K562 (cell line): ENCODE measurements around the gene IFI27L1. TPM values are rescaled to one million over a fixed set of nuclear protein-coding genes. Genes with fewer than 3 reads are reported as not detected.

Source experiments
- ATAC-seq: fragments of 200-7000 bp; cut with Tn5 transposase; 3 replicates; pipeline ENCODE4 v1.9.1; 2020; ENCODE audit warnings: moderate library complexity
- BruUV-seq: library from RNA; stranded (reverse); fragments of 400-500 nt; replicated peaks from 2 replicates; lab custom pipeline; 2021; lab: Mats Ljungman, UMichigan
- CTCF ChIA-PET: fragments of 300-600 bp; formaldehyde crosslinking; extraction: SDS; loops from one replicate; lab custom pipeline; 2021; ENCODE audit warnings: low intra/inter-chr PET ratio; lab: Yijun Ruan, JAX
- POLR2A ChIA-PET: fragments of 300-600, 350-650 bp; sonication (Branson Sonifier 250); formaldehyde crosslinking; extraction: SDS; loops from one replicate; lab custom pipeline; 2021; ENCODE audit warnings: antibody characterized with exemption, inconsistent platforms; lab: Yijun Ruan, JAX
- DNase-seq, 4 experiments: peaks; one replicate each; pipeline versions ENCODE4 v3.0.0 to v3.0.0-alpha.2; 2011 to 2018; ENCODE audit warnings: low spot score in 3 of 4, mixed read lengths in 3 of 4; ENCODE audit errors: extremely low read depth in 1 of 4
- FAIRE-seq: peaks from 2 replicates; lab custom pipeline; 2011; peaks lifted over from hg19 to GRCh38; lab: Jason Lieb, UNC
- H2AFZ ChIP-seq: 2 replicates; pipeline ENCODE4 v1.6.0; 2011; ENCODE audit warnings: low read depth, low read length, control low read depth, inconsistent platforms
- H3K27ac ChIP-seq: fragments of 200-600 bp; 3 replicates; pipeline ENCODE4 v1.8.0; 2011; ENCODE audit warnings: low read depth, mild to moderate bottlenecking, control low read depth, inconsistent platforms, low read length, moderate library complexity, mixed read lengths; ENCODE audit errors: extremely low read depth
- H3K27me3 ChIP-seq, 2 experiments: fragments of 300-600 bp in 1 of 2; 2 replicates in 1 of 2; 3 replicates in 1 of 2; pipeline versions ENCODE4 v1.6.0 to v1.8.0; 2011; ENCODE audit warnings: inconsistent platforms in 2 of 2, low read length in 2 of 2, mild to moderate bottlenecking in 1 of 2, mixed read lengths in 1 of 2, moderate library complexity in 1 of 2; ENCODE audit not compliant: control insufficient read depth in 2 of 2, insufficient read depth in 2 of 2
- H3K36me3 ChIP-seq: fragments of 300-600 bp; 3 replicates; pipeline ENCODE4 v1.8.0; 2011; ENCODE audit warnings: mild to moderate bottlenecking, low read length, inconsistent platforms; ENCODE audit not compliant: control insufficient read depth, insufficient read depth
- H3K4me1 ChIP-seq, 2 experiments: fragments of 200-600 bp in 1 of 2; replicated peaks in 1 of 2; 2 replicates in 1 of 2; 3 replicates in 1 of 2; pipeline versions ENCODE4 v1.5.1 to v1.8.0; 2011; ENCODE audit warnings: inconsistent platforms in 2 of 2, low read length in 2 of 2, mild to moderate bottlenecking in 1 of 2, mixed read lengths in 1 of 2, moderate library complexity in 1 of 2; ENCODE audit not compliant: control insufficient read depth in 2 of 2, insufficient read depth in 2 of 2
- H3K4me2 ChIP-seq: 2 replicates; pipeline ENCODE4 v1.6.1; 2011; ENCODE audit warnings: low read length, control low read depth, inconsistent platforms, mixed read lengths; ENCODE audit not compliant: insufficient read depth
- H3K4me3 ChIP-seq: fragments of 200-600 bp; sonication (generic), shearing (Covaris generic); 2 replicates; pipeline ENCODE4 v1.5.1; 2016; ENCODE audit warnings: control low read depth, inconsistent platforms
- H3K79me2 ChIP-seq: fragments of 200-600 bp; 3 replicates; pipeline ENCODE4 v1.8.0; 2011; ENCODE audit warnings: low read length, inconsistent platforms; ENCODE audit not compliant: control insufficient read depth, insufficient read depth
- H3K9ac ChIP-seq, 2 experiments: 2 replicates each; pipeline versions ENCODE4 v1.6.0 to v1.6.1; 2011; ENCODE audit warnings: low read depth in 2 of 2, low read length in 2 of 2, control low read depth in 1 of 2, inconsistent platforms in 1 of 2, mild to moderate bottlenecking in 1 of 2, mixed read lengths in 1 of 2; ENCODE audit not compliant: insufficient read depth in 1 of 2
- H3K9me1 ChIP-seq: one replicate; pipeline ENCODE4 v1.6.0; 2011; ENCODE audit warnings: inconsistent platforms, mild to moderate bottlenecking, low read length, moderate library complexity; ENCODE audit not compliant: control insufficient read depth, insufficient read depth
- H3K9me3 ChIP-seq: replicated peaks from 2 replicates; pipeline ENCODE4 v1.5.1; 2011; ENCODE audit warnings: low read depth, low read length, inconsistent platforms; ENCODE audit not compliant: control insufficient read depth, insufficient read depth
- H4K20me1 ChIP-seq: replicated peaks from 2 replicates; pipeline ENCODE4 v1.6.1; 2011; ENCODE audit warnings: low read length, inconsistent platforms, mixed read lengths; ENCODE audit not compliant: control insufficient read depth, insufficient read depth
- ADNP ChIP-seq: fragments of 200-800 bp; sonication (Bioruptor generic); IDR thresholded peaks from 2 replicates; pipeline ENCODE4 v1.6.1; 2016; ENCODE audit warnings: missing genetic modification characterization, missing compliant biosample characterization
- AFF1 ChIP-seq, 2 experiments: fragments of 450-650 bp; IDR thresholded peaks; 2 replicates each; pipeline ENCODE4 v1.6.1; 2018; ENCODE audit warnings: mild to moderate bottlenecking in 2 of 2, low read depth in 1 of 2; ENCODE audit not compliant: partially characterized antibody in 2 of 2
- HEY1 ChIP-seq: fragments of 250-450 bp; sonication (Bioruptor Pico); IDR thresholded peaks from 2 replicates; pipeline ENCODE4 v1.5.0; 2020; ENCODE audit warnings: mild to moderate bottlenecking, moderate library complexity, borderline replicate concordance
- HLTF ChIP-seq: fragments of 450-650 bp; IDR thresholded peaks from 2 replicates; pipeline ENCODE4 v1.6.1; 2016
- HNRNPUL1 ChIP-seq: fragments of 200-400 bp; formaldehyde crosslinking; IDR thresholded peaks from 2 replicates; pipeline ENCODE4 v1.6.1; 2017; ENCODE audit warnings: low read length
- MNT ChIP-seq, 2 experiments: fragments of 450-650 bp; conservative IDR thresholded peaks; 2 replicates each; pipeline ENCODE4 v1.6.1; 2017; ENCODE audit warnings: mild to moderate bottlenecking in 2 of 2, moderate library complexity in 2 of 2
- NCOA2 ChIP-seq, 2 experiments: fragments of 450-650 bp; IDR thresholded peaks; 2 replicates each; pipeline ENCODE4 v1.6.1; 2018; ENCODE audit warnings: mild to moderate bottlenecking in 2 of 2, moderate library complexity in 1 of 2; ENCODE audit not compliant: partially characterized antibody in 2 of 2
- POLR3A ChIP-seq: IDR thresholded peaks from 2 replicates; pipeline ENCODE4 v1.6.1; 2011; ENCODE audit warnings: borderline replicate concordance, mild to moderate bottlenecking, moderate library complexity; ENCODE audit not compliant: insufficient read length, insufficient read depth; ENCODE audit errors: extremely low read depth
- SAFB2 ChIP-seq: fragments of 200-400 bp; formaldehyde crosslinking; IDR thresholded peaks from 2 replicates; pipeline ENCODE4 v1.6.1; 2018; ENCODE audit warnings: borderline replicate concordance, low read length, low read depth, moderate library complexity; ENCODE audit not compliant: severe bottlenecking
- SMARCA4 ChIP-seq: fragments of 450-650 bp; IDR thresholded peaks from 2 replicates; pipeline ENCODE4 v1.6.1; 2016
- ZBTB8A ChIP-seq: fragments of 450-650 bp; IDR thresholded peaks from 2 replicates; pipeline ENCODE4 v1.6.1; 2018; ENCODE audit warnings: mild to moderate bottlenecking, moderate library complexity; ENCODE audit not compliant: partially characterized antibody
- ZNF274 ChIP-seq: IDR thresholded peaks from 2 replicates; pipeline ENCODE4 v1.6.1; 2011; ENCODE audit warnings: low read depth, mild to moderate bottlenecking, low read length, moderate library complexity, borderline replicate concordance
- ZNF551 ChIP-seq: fragments of 250-450 bp; sonication (Bioruptor Pico); IDR thresholded peaks from 2 replicates; pipeline ENCODE4 v1.5.0; 2021; ENCODE audit warnings: mild to moderate bottlenecking, moderate library complexity
- WGBS: fragments of 100-300 bp; shearing (Covaris generic); methylation state at CpG from one replicate; pipeline ENCODE4 v1.1.6; 2016; ENCODE audit warnings: low coverage, mixed read lengths; ENCODE audit not compliant: insufficient coverage; ENCODE audit errors: missing lambda C conversion rate; 5-methylcytosine and 5-hydroxymethylcytosine counted together
- in situ Hi-C: fragments of 300-500 bp; cut with MboI; formaldehyde crosslinking; loops from 4 replicates; pipeline ENCODE4 v1.15.0; 2018; ENCODE audit warnings: inconsistent platforms, mixed read lengths
- intact Hi-C: fragments of 100-400 bp; cut with micrococcal nuclease; formaldehyde crosslinking; loops from 2 replicates; pipeline ENCODE4 v1.14.2; 2022
- polyA plus RNA-seq, 8 experiments: library from polyadenylated mRNA; depleted of rRNA in 4 of 8; stranded (reverse) in 5 of 8; unstranded in 3 of 8; fragments of >200 nt; fragmentation: Nextera tagmentation in 2 of 8; fragmentation: Illumina TruSeq in 1 of 8; extraction: Ambion mirVana in 2 of 8; extraction: Trizol in 1 of 8; gene quantifications; 2 replicates each; pipeline versions ENCODE4 v1.2.1 to v1.2.3, GENCODE V29; 2011 to 2014; ENCODE audit warnings: inconsistent platforms in 1 of 8, missing spikeins in 1 of 8
- total RNA-seq, 7 experiments: library from RNA; depleted of rRNA in 6 of 7; stranded (reverse); fragments of >200 nt in 6 of 7; fragmentation: Illumina TruSeq in 2 of 7; extraction: Trizol in 2 of 7; gene quantifications; 2 replicates each; pipeline versions ENCODE4 v1.2.1 to v1.2.3, GENCODE V29; 2011 to 2021; ENCODE audit warnings: low replicate concordance in 1 of 7

The IFI27L1 gene
- total and polyA plus RNA-seq, 9 of the 15 experiments (the other 6 are each of a cell fraction or from before 2014, with no cell fraction given): 14.5 to 28.0 (median 23.8) TPM

- no peaks in the 10 kb centered on the region for H3K79me2 ChIP-seq
- H3K4me3 ChIP-seq: no peak overlapping the region
- no peak overlapping the region for H2AFZ ChIP-seq
- POLR2A ChIA-PET: interaction anchor here (1.1 kb wide), 1 partner anchor 9 kb away, joined by 3 read pairs; no protein-coding TSS in a partner anchor
- 59% methylated on average over 7 of the region's 8 CpGs for WGBS
- DNase-seq (no peak), ATAC-seq (no peak), FAIRE-seq (no peak)
- CTCF ChIA-PET: no interaction called here
- in situ Hi-C loops: no loop called here
- no peak overlapping the region for H3K27ac ChIP-seq
- no TSS peak for BruUV-seq
- H3K4me2 ChIP-seq: no peak overlapping the region
- no peaks in the 10 kb centered on the region for H4K20me1 ChIP-seq
- H3K4me1 ChIP-seq: no peaks in the 10 kb centered on the region; a peak in 1 of 5 replicates
- H3K36me3 ChIP-seq: no peaks in the 10 kb centered on the region
- H3K9me3 ChIP-seq: no peaks in the 10 kb centered on the region
- intact Hi-C loops: no loop called here
- TF ChIP-seq NCOA2 (IDR thresholded peaks at IDR 0.05; ENCODE audit: partially characterized antibody in 2 of 2): no peak
- no peak for TF ChIP-seq ADNP
- no peak for TF ChIP-seq HEY1
- TF ChIP-seq SAFB2: no peak
- no peak for TF ChIP-seq AFF1 (IDR thresholded peaks at IDR 0.05; ENCODE audit: low read depth in 1 of 2, partially characterized antibody in 2 of 2)
- TF ChIP-seq HLTF: no peak
- no peak for TF ChIP-seq SMARCA4
- TF ChIP-seq HNRNPUL1: no peak
- no peak for TF ChIP-seq ZBTB8A
- TF ChIP-seq ZNF551: no peak
- no peak for TF ChIP-seq POLR3A
- TF ChIP-seq ZNF274: no peak
- TF ChIP-seq MNT (conservative IDR thresholded peaks at IDR 0.05): no peak
- TF ChIP-seq, all 486 proteins: peak for 0
- peaks cover 2% of the 10 kb centered on the region for H3K9me1 ChIP-seq
- H3K9ac ChIP-seq: no peak overlapping the region
- H3K27me3 ChIP-seq: no peaks in the 10 kb centered on the region
Measured at GRCh38 chr14:94102768-94103482, 21.8 kb downstream of the IFI27L1 start.
